DOHH2 (cell line): ENCODE data around the gene CHI3L1.

ENCODE experiments used
- H3F3A ChIP-seq: fragments of 200-600 bp; sonication (generic), shearing (Covaris generic); 2 replicates; pipeline ENCODE4 v1.6.0; 2016; ENCODE audit warnings: antibody characterized with exemption, mild to moderate bottlenecking; ENCODE audit not compliant: control insufficient read depth, insufficient read depth
- H3K27ac ChIP-seq: fragments of 200-600 bp; sonication (generic); 2 replicates; pipeline ENCODE4 v1.5.1; 2014; ENCODE audit warnings: low read depth, mild to moderate bottlenecking, low read length, moderate library complexity
- H3K27me3 ChIP-seq: fragments of 200-600 bp; sonication (generic); 2 replicates; pipeline ENCODE4 v1.6.1; 2014; ENCODE audit warnings: mild to moderate bottlenecking, low read length, mixed read lengths; ENCODE audit not compliant: control insufficient read depth
- H3K36me3 ChIP-seq: fragments of 200-600 bp; sonication (generic); 2 replicates; pipeline ENCODE4 v1.6.1; 2014; ENCODE audit warnings: mild to moderate bottlenecking, low read length, moderate library complexity, mixed read lengths; ENCODE audit not compliant: control insufficient read depth
- H3K4me1 ChIP-seq: fragments of 200-600 bp; sonication (generic); 2 replicates; pipeline ENCODE4 v1.6.1; 2014; ENCODE audit warnings: mild to moderate bottlenecking, low read length, mixed read lengths; ENCODE audit not compliant: control insufficient read depth
- H3K4me2 ChIP-seq: fragments of 200-600 bp; sonication (generic); 2 replicates; pipeline ENCODE4 v1.6.0; 2014; ENCODE audit warnings: mild to moderate bottlenecking, low read length, moderate library complexity
- H3K4me3 ChIP-seq: fragments of 200-600 bp; sonication (generic); 2 replicates; pipeline ENCODE4 v1.5.1; 2014; ENCODE audit warnings: mild to moderate bottlenecking, low read length, mixed read lengths
- H3K79me2 ChIP-seq: fragments of 200-600 bp; sonication (generic); 2 replicates; pipeline ENCODE4 v1.6.1; 2014; ENCODE audit warnings: mild to moderate bottlenecking, low read length, mixed read lengths; ENCODE audit not compliant: control insufficient read depth
- H3K9me2 ChIP-seq: fragments of 200-600 bp; sonication (generic); replicated peaks from 2 replicates; pipeline ENCODE4 v1.6.1; 2014; ENCODE audit warnings: mild to moderate bottlenecking, low read length, mixed read lengths; ENCODE audit not compliant: control insufficient read depth
- H3K9me3 ChIP-seq: fragments of 200-600 bp; sonication (generic); 2 replicates; pipeline ENCODE4 v1.6.1; 2014; ENCODE audit warnings: antibody characterized with exemption, low read length, mixed read lengths; ENCODE audit not compliant: control insufficient read depth, insufficient read depth
- H4K20me1 ChIP-seq: fragments of 200-600 bp; sonication (generic); 2 replicates; pipeline ENCODE4 v1.6.0; 2014; ENCODE audit warnings: low read depth, mild to moderate bottlenecking, antibody characterized with exemption, low read length, moderate library complexity; ENCODE audit not compliant: control insufficient read depth, insufficient read depth
- CTCF ChIP-seq: fragments of 200-600 bp; sonication (generic); IDR thresholded peaks from one replicate; pipeline ENCODE4 v1.5.1; 2014; ENCODE audit warnings: antibody characterized with exemption, mild to moderate bottlenecking, low read depth, low read length; ENCODE audit not compliant: poor library complexity, severe bottlenecking
- EZH2phosphoT487 ChIP-seq: fragments of 200-600 bp; sonication (generic); IDR thresholded peaks from 2 replicates; pipeline ENCODE4 v1.6.1; 2017; ENCODE audit warnings: borderline replicate concordance, mild to moderate bottlenecking, antibody characterized with exemption, low read length, moderate library complexity, mixed read lengths

Gene CHI3L1

GRCh38 chr1:203217139-203217655, 30.7 kb upstream of the CHI3L1 start:
- TF ChIP-seq EZH2phosphoT487 (no peak), CTCF (no peak)
- Histone ChIP-seq H3K4me1 (no peaks in the 10 kb centered on the region), H3K9me2 (no peaks in the 10 kb centered on the region), H4K20me1 (no peaks in the 10 kb centered on the region), H3K4me2 (no peak overlapping the region), H3K27ac (no peak overlapping the region), H3F3A (no peaks in the 10 kb centered on the region), H3K36me3 (no peaks in the 10 kb centered on the region), H3K4me3 (no peak overlapping the region), H3K9me3 (no peaks in the 10 kb centered on the region), H3K27me3 (peaks cover 17% of the 10 kb centered on the region; the same call in 1 of the 2 replicates), H3K79me2 (no peaks in the 10 kb centered on the region)

- H3F3A ChIP-seq: no peaks in the 10 kb centered on the region
- peaks cover 17% of the 10 kb centered on the region; the same call in 1 of the 2 replicates for H3K27me3 ChIP-seq
- no peaks in the 10 kb centered on the region for H4K20me1 ChIP-seq
- peak; percentile 77 for TF ChIP-seq CTCF
- no peak for TF ChIP-seq EZH2phosphoT487
- H3K79me2 ChIP-seq: no peaks in the 10 kb centered on the region
- no peaks in the 10 kb centered on the region for H3K4me1 ChIP-seq
- no peaks in the 10 kb centered on the region for H3K9me3 ChIP-seq
- no peak overlapping the region for H3K4me2 ChIP-seq
- H3K4me3 ChIP-seq: no peak overlapping the region
- H3K27ac ChIP-seq: no peak overlapping the region
- no peaks in the 10 kb centered on the region for H3K9me2 ChIP-seq
- no peaks in the 10 kb centered on the region for H3K36me3 ChIP-seq
Measured at GRCh38 chr1:203216274-203217138, 30.0 kb upstream of the CHI3L1 start.

GRCh38 chr1:203215573-203215972, 29.1 kb upstream of the CHI3L1 start:
- Histone ChIP-seq H3K4me3 (no peak overlapping the region), H3K4me2 (no peak overlapping the region), H3K79me2 (no peaks in the 10 kb centered on the region), H3K9me3 (no peaks in the 10 kb centered on the region), H3F3A (no peaks in the 10 kb centered on the region), H3K27ac (no peak overlapping the region), H3K36me3 (no peaks in the 10 kb centered on the region), H3K9me2 (no peaks in the 10 kb centered on the region), H3K4me1 (no peaks in the 10 kb centered on the region), H4K20me1 (no peaks in the 10 kb centered on the region), H3K27me3 (peaks cover 14% of the 10 kb centered on the region; the same call in 1 of the 2 replicates)
- no peak for TF ChIP-seq EZH2phosphoT487
- no peak for TF ChIP-seq CTCF
